Upper lobe of left lung (tissue), 4 donors: ENCODE data around the gene COL20A1.

Source experiments
- POLR2A ChIP-seq, 4 donors: fragments of 450-650 bp; IDR thresholded peaks; one replicate each; pipeline ENCODE4 v1.5.1; 2016 to 2017; ENCODE audit warnings: antibody characterized with exemption in 4 of 4, mild to moderate bottlenecking in 2 of 4
- POLR2AphosphoS5 ChIP-seq, 2 donors: sonication (generic); formaldehyde crosslinking; IDR thresholded peaks; one replicate each; pipeline ENCODE4 v1.5.1; 2017; ENCODE audit warnings: antibody characterized with exemption in 2 of 2
- TF ChIP-seq, protein P1 (sequence below), 6 experiments: fragments of 450-650 bp in 4 of 6; fragments of 200-600 bp in 2 of 6; sonication (generic) in 2 of 6; IDR thresholded peaks; one replicate each; pipeline ENCODE4 v1.5.1; 2016 to 2019; ENCODE audit warnings: antibody characterized with exemption in 6 of 6

- TF ChIP-seq, protein P1, sequence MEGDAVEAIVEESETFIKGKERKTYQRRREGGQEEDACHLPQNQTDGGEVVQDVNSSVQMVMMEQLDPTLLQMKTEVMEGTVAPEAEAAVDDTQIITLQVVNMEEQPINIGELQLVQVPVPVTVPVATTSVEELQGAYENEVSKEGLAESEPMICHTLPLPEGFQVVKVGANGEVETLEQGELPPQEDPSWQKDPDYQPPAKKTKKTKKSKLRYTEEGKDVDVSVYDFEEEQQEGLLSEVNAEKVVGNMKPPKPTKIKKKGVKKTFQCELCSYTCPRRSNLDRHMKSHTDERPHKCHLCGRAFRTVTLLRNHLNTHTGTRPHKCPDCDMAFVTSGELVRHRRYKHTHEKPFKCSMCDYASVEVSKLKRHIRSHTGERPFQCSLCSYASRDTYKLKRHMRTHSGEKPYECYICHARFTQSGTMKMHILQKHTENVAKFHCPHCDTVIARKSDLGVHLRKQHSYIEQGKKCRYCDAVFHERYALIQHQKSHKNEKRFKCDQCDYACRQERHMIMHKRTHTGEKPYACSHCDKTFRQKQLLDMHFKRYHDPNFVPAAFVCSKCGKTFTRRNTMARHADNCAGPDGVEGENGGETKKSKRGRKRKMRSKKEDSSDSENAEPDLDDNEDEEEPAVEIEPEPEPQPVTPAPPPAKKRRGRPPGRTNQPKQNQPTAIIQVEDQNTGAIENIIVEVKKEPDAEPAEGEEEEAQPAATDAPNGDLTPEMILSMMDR (IDR thresholded peaks at IDR 0.05): no peak
- TF ChIP-seq POLR2AphosphoS5 (IDR thresholded peaks at IDR 0.05) (no peak), POLR2A (IDR thresholded peaks at IDR 0.05) (no peak)
Observed at GRCh38 chr20:63267691-63268090, 25.3 kb upstream of the COL20A1 start.
